Right renal cortex interstitium (tissue), 3 donors: ENCODE data around the gene UBXN11. TPM values are rescaled to one million over a fixed set of nuclear protein-coding genes. Genes with fewer than 3 reads are reported as not detected.
"Not testable (repeated sequence)": the region's sequence is repeated elsewhere in the genome, so short reads cannot be mapped to it uniquely, and the experiment has no call there.

ENCODE experiments used
- DNase-seq, 3 donors: peaks; one replicate each; pipeline ENCODE4 v3.0.0-alpha.2; 2013; ENCODE audit warnings: low read depth in 3 of 3, low spot score in 2 of 3
- polyA plus RNA-seq, 3 donors: library from polyadenylated mRNA; unstranded; fragments of 120-200 nt; gene quantifications; one replicate each; pipeline ENCODE4 v1.2.1, GENCODE V29; 2013; ENCODE audit not compliant: insufficient read length in 3 of 3

Gene UBXN11
- polyA plus RNA-seq, 3 donors = 33.2 to 35.5 (median 35.3) TPM

DNA sequence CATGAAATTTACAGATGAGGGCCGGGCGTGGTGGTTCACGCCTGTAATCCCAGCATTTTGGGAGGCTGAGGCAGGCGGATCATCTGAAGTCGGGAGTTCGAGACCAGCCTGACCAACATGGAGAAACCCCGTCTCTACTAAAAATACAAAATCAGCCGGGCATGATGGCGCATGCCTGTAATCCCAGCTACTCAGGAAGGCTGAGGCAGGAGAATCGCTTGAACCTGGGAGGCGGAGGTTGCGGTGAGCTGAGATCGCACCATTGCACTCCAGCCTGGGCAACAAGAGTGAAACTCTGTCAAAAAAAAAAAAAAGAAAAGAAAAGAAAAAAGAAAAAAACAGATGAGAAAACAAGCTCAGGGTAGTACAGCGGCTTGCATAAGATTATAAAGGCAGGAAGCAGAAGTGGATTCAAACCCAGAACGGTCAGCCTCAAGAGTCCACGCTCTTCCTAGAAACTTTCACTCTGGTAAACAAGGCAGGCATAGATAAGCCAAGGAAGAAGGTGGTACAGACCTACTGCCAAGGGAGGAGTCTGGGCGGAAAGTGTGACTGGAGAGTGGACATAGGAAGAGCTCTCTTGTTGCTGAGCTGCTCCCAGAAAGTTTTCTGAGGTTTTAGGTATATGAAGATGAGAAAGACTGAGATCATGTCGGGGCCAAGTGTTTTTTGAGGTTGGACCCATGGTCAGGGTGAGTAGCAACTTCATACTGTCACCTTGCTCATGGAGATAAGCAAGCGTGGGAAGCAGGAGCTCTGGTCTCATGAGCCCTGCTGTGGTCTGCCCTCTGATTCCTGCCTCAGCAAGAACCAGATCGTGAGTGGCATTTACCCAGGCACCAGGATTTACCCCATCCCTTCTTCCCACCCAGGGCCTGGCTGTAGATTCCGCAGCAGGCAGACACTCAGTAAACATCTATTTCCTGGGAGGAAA is 1.8 kb upstream of the UBXN11 start:
- DNase-seq = not testable (repeated sequence)

DNA sequence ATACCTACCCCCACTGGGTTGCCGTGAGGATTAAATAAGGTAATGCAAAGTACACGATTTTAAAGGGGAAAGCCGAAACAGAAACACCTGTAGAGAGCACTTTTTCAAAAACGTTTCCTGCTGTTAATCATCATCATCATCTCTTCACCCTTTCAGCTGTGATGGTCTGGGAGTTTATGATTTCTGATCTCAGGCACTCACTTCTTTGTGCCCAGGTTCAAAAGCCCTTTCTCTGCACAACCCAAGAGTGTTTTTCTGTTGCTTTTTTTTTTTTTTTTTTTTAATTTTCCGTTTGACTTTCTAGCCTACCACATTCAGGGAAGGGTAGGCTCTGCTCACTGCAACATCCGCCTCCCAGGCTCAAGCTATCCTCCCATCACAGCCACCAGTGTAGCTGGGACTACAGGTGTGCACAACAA is 936 bp upstream of the UBXN11 start:
- no peak for DNase-seq

DNA sequence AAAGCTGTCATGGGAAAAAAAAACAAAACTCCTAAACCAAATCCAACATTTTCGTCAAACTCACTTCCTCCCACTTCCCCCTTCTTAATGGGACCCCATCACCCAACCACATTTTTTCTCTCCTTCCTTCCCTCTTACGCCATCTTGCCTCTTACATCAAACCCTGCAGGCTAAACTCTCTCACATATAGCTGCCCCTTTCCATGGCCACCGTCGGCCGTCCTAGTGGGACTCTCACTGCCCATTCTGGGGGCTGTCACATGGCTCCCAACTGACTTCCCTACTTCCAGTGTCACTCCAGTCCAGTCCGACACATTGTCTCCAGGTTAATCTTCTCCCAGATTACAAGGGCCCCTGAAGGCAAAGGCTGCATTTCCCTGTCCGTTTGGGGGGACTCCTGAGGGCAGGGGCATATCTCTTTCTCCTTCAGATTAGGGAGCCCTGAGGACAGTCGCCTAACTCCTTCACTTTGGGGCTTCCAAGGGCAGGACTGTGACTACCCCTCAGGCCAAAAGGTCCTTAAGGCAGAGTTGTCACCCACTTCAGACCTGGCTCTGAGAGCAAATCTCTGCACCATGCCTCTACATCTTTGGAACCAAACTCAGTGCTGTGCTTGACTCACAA is 658 bp downstream of the UBXN11 start:
- DNase-seq = no peak

DNA sequence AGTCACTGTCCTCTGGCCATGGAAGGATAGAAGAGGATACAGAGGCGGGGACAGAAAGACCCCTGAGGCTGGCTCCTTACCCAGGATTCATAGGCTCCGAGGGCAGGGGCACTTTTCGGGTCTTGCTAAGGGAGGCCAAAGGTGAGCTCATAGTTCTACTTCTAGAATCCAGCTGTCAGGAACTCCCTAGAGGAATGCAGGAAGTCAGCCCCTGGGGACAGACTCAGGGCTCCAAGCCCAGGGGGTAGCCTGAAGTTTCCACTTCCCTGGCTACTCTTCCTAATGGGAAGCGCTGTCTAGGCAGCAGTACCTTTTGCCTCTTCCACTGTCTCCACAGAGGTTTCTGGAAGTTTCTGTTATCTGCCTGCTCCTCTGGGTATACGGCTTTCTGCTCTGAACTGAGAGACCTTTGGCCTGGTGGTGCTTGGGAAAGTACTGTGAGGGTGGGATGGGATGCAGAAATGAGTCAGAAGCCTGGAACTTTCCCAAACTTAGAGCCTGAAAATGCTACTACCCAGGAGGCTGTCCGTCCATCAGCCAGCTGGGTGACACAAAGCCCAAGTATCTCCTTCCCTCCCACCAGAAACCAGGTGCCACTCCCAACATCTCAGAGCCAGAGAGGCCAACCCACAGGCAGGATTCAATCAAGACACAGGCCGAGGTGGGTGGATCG is 3.6 kb downstream of the UBXN11 start:
- no peak for DNase-seq

DNA sequence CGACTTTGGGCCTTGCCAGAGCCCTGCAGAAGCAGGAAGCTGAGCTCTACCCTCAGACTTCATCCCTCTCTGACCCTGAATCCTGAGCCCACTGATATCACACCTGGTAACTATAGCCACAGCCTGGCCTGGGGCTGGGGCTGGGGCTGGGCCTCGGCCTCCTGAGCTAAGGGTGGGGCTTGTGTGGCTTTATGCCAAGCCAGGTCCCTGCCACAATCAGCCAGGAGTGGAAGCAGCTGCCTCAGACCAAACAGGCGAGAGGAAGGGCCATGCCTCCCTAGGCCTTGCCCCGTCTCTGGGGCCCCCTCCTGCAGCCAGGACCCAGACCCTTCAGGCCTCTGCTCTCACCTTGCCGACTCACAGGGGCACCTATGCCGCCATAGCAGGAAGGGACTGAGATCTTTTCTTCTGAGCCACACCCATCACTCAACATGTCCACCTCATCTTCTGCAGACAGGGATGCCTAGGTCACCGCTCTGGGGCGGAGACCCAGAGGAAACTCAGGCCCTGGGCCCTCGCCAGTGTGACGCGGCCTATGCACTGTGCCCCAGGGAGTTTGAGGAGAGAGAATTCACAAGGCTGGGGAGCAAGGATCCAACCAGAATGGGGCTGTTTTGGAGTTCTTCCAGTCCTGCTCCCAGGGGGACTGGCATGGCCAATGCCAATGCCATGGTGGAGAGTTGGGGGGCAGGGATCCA is 5.7 kb downstream of the UBXN11 start:
- no peak for DNase-seq

DNA sequence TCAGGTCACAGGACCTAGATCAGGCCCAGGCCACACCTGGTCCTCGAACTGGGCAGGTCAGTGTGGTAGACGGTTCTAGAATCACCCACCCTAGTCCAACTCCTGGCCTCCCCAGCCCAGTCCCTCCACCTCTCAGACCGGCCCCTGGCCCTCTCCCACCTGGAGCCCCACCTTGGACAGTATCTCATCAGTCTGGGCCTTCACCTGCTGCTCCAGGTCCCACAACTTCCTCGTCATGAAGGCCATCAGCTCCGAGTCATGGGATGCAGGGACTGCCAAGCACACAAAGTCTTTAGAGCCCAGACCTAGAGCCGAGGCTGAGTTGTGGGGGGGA is 8.7 kb downstream of the UBXN11 start:
- no peak for DNase-seq

DNA sequence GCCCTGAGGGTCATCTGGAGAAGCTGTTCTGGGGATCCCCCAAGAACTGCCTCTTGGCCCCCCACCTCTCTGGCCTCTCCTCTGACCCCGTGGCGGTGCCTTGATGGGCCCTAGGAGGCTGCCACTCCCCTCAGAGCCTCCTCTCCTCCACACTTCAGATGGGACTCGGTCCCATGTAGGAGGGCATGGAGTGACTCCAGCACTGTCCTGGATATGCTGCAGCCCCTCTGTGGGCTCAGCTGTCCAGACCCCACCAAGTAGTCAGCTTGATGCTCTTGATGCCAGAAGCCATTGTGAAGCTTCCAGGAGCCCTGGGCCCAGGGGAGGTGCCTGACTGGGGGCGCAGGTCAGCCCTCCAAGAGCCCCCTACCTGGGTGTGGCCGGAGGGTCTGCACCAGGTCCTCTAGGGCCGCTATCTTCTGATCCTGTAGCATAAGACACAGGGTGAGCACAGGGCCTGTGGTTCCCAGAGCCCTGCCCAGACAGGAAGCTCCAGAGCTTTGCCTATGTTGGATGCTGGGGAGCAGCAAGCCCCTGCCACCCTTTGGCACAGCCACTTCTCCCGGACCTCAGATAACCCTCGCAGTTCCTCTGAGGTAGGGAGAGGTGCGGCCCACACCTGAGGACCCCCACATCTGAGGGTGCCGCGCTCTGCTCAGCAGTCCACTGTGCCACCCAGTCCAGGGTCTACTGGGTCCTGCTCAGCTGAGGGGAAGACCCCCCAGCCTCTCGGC is 9.2 kb downstream of the UBXN11 start:
- no peak for DNase-seq

DNA sequence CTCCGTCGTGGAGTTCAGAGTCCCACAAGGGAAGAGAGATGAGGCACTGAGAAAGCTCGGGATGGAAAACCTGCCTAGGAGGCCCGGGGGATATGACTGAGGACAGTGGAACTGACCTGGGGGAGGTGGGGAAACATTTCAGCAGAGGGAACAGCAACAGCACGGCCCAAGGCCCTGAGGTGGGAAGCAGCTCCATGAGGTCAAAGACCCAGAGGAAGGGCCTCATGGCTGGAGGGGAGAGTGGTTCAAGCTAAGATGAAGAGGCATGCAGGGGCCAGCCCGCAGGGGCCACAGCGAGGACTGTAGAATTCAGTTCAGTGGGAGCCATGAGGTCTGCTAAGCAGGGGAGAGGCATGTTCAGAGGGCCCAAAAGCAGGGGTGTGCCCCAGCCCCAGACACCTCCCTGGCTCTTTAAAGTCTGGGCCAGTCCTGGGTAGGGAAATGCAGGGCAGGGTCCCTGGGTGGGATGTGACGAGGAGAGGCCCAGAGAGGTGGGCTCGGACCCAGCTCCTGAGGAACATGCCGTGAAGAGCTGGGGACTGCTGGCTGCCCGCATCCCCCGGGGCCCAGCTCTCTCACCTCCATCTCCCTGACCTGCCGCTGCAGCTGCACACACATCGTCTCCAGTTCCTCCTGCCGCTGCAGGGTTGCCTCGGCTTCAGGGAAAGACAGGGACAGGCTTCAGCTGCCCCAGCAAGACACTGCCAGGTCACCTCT is 9.9 kb downstream of the UBXN11 start:
- DNase-seq = no peak

DNA sequence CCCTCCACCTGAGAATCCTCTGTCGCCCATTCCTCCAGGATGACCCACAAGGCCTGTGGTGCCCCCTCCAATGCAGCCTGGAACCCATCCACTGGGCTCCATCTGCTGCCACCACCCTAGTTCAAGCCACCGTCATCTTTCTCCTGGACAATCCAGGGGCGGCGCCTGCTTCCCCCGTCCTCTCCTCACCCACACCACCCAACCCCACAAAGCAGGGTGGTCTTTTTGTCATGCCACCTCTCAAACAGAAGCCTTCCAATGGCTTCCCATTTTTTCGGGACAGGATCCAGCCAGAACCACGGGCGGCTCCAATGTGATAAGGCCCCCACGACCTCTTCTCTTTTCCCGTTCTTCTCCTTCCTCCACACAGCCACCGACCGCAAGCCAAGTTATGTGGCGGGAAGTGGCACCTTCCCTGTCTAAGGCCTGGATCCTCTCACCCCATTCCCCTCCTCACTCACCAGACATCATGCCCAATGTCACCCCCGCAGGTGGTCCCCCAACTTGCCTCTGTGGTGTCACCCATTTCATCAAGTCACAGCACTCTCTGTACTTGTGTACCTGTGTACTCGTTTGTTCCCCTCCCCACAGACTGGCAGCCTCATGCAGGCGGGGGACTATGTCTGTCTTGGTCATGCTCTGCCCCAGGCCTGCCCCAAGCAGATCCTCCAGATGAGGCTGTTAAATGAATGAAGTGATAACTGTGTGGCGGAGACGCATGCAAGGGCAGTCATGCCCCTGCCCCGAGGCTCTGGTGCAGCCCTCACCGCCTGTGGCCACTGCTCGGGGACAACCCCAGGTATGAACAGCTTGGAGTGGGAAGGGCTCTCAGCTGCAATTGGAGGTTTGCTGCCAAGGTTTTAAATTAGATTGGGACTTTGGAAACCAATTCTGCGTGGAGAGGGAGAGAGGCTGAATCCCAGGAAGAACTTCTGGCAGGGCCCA is 11.0 kb downstream of the UBXN11 start:
- DNase-seq = no peak

DNA sequence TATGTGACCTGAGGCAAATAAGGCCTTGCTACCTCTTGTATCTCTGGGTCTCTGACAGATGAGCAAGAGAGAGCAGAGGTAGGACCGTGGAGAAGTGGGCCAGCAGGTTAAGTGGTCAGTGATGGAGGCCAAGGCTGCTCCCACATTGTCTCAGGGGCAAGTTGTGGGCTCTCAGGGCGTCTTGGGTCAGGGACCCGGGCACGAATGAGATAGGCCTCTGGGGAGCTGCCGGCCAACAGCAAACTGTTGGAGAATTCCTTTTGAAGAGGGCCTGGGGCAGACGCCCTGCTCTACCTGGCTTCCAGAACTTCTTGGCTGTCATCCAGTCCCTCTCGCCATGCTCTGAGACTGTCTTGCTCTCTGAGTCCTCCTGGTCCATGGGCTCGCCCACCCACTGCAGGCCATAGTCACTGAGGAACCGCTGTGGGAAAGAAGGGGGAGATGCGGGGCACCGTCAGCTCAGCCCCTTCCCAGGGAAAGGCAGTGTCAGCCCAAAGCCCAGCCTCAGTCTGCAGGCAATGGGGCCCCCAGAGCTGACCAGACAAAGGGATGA is 12.4 kb downstream of the UBXN11 start:
- DNase-seq = no peak

DNA sequence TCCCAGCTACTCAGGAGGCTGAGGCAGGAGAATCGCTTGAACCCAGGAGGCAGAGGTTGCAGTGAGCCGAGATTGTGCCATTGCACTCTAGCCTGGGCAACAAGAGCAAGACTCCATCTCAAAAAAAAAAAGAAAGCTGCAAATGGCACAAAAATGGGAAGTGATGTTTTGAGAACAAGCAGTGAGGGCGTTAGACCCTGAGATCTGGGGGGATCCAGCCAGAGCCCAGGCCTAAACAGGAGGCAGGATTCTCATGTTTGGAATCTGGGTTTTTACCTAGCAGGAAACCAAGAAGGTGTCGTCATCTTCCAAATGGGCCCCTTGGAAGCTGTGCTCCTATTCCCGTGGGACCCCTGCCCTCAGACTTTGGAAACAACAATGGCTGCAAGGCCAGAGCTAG is 13.7 kb downstream of the UBXN11 start:
- DNase-seq = not testable (repeated sequence)

DNA sequence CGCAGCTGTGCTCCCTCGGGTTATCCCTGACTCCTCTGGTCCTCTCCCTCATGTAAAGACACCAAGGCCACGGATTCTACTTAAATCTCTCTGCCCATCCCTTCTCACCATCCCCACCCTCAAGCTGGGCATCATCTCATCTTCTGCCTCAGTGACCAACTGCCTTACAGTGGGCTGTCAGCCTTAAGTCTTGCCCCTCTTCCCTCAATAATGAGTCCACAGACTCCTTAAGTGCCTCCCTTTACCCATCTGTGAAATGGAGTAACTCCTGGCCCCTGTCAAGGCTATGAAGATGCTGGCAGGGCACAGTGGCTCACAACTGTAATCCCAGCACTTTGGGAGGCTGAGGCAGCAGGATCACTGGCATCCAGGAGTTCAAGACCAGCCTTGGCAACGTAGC is 14.5 kb downstream of the UBXN11 start:
- DNase-seq = no peak

DNA sequence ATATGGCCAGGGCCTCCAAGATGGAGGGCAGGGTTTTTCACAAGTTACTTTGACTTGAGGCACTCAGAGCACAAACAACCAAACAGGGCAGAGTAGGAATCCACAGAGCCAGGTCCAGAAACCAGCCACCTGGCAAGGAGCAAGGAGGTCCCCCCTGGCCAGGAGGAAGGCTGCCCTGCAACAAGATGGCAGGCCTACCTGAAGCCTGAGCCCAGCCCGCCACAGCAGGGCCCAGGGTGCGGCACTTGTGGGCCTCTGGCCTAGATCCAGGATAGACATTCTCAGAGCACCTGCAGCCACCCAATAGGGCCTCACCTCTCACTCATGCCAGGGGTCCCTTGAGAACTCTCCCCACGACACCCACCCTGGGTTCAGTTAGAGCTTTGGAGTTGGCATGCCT is 15.0 kb downstream of the UBXN11 start:
- DNase-seq = no peak

DNA sequence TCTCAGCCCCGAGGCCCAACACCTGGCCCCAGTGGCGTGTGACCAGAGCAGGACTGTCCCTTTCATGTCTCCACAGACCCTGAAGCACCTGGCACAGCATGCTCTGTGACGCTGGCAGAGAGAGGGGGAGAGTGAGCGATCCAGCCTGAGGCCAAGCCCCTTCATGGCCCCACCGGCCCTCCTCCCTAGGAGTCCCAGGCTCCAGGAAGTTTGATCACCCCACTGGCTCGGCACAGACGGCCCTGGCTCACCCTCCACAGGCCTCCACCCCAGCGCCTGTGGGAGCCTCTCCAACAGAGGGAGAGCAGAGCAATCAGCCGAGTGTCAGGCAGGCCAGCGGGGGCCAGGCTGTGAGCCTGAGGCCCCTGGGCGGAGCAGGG is 15.6 kb downstream of the UBXN11 start:
- no peak for DNase-seq

DNA sequence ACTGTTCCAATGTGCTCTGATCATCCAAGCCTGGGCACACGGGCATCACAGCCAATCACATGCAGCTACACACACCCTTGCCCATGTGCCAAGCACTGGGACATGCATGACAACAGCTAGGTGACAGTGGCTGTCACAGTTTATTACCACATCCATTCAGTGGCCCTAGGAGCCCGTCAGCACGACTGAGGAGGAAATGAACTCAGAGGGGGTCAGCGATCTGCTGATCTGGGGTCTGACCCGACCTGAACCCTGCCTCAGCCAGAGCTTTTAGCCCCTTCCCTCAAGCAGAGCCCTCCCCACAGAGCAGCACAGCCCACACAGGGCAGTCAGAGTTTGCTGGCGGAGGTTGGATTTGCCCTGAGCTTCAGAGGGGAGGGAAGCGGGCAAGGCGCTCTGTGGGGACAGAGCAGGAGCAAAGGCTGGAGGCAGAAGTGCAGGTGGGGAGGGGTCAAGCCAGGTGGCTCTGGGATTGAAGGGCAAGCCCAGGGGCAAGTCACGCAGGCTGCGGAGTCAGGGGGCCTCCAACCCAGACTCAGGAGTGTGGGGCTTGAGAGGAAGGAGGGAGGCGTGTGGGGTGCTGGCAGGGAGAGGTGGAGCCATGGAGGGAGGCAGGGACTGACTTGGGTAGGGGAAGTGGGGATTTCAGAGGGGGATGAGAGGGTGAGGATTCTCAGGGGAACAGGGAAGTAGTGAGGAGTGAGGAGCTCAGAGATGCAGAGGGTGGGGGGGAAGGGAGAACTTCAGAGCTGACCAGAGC is 16.1 kb downstream of the UBXN11 start:
- DNase-seq = no peak

DNA sequence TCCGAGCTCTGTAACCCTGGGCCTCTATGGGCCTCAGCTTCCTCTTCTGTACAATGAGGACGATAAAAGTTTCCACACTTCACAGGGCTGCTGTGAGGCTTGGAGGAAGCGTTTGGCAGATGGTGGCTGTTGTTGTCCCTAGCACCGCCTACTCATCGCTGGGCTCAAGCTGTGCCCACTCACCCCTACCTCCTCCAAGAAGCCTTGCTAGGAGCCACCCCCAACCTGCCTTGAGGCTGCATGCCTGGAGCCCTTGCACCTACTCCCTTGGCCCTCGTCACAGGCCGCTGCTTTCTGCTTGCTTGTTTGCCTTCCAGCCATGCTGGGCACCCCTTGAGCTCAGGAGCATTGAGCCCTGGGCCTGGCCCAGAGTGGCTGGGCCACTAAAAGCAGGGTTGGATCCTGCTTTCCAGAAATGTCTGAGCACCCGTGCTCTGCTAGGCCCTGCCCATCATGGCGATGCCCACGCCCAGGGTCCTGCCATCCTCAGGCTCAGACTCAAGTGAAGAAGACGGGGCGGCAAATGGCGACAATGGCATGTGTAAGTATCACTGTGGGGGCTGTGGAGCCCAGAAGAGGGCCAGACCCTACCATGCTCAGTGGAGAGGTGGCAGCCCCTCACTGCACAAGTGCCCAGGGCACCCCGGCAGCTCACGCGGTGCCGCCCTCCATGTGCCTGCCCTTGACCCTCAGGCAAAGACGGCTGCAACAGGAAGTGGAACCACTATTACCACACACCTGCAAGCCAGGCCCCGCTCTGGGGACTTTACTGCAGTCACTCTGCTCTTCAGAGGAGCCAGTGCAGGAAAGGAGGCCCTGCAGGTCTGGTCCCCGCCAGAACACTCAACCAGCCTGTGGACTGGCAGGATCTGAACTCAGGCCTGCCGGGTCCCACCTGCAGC is 17.0 kb downstream of the UBXN11 start:
- DNase-seq = no peak
